GM21723 (cell line): Measurements from ENCODE around the gene OGDH.

Experiments used
- ATAC-seq: cut with Tn5 transposase; IDR thresholded peaks from one replicate; pipeline ENCODE4 v1.9.1; 2021; ENCODE audit warnings: mild to moderate bottlenecking, moderate library complexity; ENCODE audit not compliant: unreplicated experiment

OGDH gene

DNA sequence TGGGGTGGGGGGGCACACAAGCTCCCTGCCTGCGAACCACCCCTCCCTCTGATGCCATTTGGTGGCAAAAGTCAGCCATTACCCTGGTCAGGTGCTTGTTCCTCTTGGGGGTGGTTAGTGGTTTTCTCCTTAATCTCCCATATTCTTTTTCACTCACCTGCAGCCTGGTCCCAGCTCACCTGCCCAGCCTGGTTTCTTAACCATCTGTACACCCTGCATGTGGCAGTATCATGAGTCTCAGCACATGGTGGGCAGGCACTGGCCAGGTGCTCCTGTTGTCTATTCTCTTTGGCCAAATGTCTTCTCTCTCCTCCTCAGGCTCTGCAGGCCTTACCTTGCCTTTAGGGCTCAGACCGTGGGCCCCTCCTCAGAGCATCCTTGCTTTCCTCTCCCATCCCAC is 30.5 kb downstream of the OGDH start:
- ATAC-seq = no peak

DNA sequence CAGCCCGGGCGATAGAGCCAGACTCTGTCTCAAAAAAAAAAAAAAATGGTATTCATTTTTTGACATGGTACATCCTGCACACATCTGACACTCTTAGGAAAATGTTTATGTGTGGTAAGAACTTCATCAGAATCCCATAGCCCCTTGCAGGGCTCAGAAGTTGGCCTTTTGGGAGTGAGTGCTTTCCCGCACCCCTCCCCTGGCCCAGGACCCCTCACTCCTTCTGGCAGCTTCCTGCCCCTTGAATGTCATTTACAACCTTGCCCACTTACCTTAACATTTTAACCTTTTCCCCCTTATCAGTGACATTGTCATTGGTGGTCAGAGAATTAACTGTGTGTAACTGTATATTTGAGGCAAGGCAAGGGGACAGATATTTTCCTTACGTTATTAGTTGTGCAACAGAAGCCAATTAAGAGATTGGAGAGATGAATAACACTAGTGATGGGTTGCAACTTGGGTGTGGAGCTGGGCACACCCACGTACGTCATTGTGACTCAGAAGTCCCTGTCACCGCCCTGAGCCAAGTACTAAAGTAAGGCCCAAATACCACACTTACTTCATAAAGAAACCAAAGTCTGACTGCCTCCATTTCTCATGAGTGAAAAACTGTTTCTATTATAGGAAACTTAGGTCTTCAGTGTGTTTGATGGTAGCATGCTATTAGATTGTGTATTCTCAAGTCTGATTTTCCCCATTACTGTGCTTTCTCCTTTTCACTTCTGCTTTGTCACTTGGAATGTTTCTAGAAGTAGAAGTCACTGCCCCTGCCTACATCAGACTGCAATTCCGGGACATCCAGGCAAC is 31.6 kb downstream of the OGDH start:
- ATAC-seq = peak; percentile 59

DNA sequence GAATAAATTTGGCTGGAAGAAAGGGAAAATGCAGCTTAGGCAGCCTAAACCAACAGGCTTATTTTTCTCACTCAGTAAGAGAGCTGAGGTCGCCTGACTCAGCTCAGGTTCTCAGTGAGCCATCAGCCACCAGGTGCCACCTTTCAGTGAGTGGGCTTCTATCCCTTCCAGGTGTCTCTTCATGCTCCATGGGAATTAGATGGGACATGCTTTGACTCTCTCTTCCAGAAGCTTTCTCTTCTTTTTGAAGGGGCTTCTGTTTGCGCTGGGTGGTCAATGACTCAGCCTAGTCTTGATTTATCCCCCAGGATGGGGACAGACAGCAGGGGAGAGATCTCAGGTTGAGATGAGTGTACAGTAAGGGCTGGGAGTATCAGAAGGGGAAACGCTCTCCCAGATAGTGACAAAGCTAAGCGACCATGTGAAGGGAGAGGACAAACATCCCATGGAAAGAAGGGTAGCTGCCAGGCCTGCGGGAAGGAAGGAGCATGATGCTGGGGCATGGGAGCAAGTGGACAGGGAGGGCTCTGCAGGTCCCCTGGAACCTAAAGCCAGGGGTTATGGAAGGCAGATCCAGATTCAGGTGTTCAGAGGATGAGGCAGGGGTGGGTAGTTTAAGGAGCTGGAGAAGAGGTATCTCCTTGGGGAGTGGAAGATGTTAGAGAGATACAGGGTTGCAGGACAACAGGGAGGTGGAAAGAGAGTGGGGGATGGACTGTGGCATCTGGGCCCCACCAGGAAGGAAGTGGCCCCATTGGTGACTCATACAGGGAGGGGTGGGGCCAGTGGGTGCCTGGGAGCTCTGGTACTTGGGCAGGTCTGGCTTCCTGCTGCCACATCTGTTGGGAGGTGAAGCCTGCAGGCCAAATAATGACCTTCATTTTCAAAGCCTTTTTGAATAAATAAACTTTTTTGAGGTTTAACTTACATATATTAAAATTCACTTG is 32.5 kb downstream of the OGDH start:
- ATAC-seq = peak; percentile 70

DNA sequence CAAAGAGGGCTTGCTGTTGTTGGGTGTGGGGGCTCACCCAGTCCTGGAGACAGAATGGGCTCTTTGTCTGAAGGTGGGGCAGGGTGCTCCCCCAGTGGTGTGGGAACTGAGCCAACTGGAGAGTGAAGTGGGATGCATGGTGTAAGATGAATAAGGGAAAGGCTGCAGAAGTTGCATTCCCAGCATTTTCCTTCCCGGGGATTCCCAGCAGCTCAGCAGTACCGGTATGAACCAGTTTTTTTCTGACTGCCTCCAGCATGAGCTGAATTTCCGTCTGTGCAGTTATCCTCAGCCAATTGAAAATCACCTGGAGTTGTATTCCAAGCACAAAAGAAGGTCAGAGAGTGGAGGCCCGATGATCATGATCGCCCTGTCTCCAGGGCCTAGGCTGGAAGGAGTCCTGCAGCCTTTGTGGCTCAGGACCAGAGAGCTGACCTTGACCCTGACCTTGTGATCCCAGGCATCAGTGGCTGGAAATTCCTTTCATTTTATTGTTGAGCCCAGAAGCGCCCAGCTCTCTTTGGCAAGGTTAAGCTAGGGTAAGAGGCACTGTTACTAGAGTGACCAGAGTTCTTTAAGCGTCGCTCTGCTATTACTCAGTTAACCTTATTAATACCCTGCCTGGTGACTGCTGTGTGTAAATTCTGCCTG is 33.4 kb downstream of the OGDH start:
- ATAC-seq = no peak

DNA sequence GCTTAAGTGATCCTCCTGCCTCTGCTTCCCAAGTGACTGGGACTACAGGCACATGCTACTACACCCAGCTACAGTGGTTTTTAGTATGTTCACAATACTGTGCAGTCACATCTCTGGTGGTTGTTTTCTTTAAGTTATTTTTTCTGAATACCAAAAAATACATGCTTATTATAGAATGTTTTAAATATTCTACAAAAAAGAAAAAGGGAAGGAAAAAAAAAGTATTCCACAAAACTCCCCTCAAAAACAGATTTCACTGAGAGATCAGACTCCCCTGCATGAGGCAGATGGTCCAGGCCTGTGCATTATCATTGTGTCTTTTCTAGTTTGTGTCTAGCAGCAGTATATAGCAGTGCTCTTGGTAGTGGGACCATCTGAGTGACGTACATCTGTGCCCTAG is 36.8 kb downstream of the OGDH start:
- no peak for ATAC-seq

DNA sequence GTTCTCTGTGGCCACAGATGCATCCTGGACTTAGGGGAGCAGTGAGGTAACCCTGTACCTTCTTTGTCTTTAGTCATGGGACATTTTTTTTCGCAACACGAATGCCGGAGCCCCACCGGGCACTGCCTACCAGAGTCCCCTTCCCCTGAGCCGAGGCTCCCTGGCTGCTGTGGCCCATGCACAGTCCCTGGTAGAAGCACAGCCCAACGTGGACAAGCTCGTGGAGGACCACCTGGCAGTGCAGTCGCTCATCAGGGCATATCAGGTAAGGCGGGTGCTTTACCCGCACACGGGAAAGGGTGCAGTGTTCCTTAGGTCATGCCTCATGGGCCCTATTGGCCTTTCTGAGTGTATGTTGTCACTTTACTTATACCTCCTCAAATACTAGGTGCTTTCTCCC is 38.8 kb downstream of the OGDH start:
- ATAC-seq = no peak

DNA sequence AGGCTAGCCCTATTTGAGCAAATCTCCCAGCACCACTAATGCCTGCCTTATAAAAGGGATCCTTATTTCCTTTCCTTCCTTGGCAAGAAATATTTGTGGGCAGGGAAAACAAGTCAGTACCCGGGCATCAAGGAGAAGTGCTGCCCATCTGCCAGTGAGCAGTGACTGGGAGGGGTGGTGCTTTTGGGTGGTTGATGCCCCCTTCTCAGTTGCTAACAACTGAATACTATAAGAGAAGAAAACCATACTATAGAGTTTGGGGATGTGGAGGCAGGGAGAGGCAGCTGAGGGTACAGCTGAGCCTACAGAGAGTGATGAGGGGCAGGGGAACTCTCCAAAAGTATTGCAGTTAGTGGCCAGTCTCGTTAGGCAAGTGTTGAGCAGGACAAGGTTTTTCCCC is 39.3 kb downstream of the OGDH start:
- ATAC-seq = no peak

DNA sequence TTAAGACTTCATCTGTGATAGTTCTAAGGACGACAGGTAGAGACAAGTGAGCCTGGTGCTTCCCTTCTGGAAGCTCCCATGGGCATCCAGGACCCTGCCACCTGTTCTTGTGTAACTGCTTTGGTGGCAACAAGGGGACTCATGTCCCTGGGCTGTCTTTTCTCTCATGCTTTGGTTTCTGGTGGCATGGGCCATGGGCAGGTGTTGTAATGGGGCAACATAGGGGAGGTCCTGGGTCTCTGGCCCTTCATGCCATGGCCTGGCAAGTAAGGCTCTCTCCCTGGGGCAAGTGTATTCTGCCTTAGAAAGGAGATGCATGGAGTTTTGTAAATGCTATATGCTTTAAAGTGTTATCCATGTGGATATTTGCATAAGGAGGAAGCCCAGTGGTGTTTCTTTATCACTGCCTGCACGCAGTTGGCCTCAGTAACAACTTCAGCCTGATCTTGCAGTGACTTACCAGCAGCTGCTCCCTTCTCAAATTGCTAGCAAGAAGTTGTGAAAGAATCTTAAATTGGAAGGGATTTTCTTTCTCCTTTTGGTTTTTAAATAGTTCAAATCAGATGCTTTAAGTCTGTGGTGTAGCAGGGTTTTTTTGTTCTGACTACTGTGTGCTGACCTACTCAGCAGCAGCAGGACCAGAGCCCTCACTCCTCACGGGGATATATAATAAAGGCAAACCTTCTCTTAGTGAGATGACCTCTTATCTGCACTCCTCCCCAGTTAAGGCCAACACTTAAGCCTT is 39.9 kb downstream of the OGDH start:
- no peak for ATAC-seq

DNA sequence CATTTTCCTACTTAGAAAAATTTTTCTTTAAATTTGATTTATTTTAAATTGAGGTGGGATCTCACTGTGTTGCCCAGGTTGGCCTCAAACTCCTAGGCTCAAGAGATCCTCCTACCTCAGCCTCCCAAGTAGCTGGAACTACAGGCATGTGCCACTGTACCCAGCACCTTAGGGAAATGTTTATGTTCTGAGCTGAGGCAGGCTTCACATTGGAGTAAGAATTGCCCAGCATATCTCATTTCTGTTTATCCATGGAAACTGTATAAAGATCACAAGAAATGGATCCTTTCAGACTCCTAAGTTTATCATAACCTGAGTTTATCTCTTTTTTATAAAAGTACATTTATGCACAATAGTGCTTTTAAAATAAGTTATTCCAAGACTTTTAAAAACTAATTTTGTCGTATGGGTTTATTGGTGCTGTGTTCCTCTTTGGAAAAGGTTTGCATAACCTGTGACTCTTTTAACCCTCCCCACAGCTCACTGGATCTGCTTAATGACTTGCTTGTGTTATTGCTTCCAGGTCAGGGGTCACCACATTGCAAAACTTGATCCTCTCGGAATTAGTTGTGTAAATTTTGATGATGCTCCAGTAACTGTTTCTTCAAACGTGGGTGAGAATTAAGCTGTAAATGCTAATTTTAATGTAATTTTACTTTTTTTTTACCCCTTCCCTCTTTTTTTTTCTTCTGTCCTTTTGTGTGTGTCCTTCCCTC is 40.7 kb downstream of the OGDH start:
- no peak for ATAC-seq

DNA sequence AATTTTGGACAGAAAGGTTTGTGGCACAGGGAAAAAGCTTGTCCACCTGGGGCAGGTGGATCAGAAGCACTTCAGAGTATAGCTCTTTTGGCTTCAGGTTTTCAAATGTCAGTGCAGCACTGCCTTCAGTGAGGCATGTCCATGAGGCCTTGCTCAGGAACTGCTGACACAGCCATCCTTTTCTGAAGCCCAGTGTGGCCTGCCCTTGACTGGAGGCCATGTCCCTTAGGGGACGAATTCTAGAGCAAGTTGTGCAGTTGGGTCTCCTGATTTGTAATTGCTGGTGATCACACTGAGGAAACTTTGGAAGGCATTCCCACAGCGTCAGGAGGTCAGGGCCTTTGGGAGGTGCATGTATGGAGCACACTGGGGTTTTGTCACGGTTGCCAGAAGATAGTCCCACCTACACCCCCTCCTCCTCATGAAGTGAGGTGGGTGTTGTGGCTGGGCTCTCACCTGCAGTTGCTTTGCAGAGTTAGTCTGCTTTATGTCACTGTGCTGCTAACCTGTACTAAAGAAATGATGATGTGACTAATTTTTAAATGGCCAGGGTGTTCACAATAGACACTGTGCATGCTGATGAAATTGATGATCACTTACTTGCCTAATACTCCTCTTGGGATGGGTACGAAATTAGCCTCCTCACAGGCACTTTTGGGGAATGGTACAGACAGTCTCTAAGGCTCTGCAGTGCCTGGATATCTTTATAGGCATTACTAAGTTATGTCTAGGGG is 41.7 kb downstream of the OGDH start:
- no peak for ATAC-seq

DNA sequence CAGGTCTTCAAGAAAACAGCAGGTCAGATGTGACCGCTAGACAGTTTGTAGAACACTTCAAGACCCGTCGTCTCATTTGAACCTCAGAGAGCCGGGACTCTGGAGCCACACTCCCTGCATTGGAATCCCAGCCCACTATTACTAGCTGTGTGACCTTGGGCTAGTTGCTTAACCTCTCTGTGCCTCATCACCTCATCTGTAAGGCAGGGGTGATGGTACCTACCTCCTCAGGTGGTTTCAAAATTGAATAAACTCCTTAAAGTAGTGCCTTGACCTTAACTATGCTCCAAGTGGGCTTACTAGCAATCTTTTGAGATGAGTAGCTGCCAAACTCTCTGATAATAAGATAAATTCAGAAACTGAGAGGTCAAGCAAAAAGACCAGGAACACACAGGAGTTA is 43.8 kb downstream of the OGDH start:
- ATAC-seq = no peak

DNA sequence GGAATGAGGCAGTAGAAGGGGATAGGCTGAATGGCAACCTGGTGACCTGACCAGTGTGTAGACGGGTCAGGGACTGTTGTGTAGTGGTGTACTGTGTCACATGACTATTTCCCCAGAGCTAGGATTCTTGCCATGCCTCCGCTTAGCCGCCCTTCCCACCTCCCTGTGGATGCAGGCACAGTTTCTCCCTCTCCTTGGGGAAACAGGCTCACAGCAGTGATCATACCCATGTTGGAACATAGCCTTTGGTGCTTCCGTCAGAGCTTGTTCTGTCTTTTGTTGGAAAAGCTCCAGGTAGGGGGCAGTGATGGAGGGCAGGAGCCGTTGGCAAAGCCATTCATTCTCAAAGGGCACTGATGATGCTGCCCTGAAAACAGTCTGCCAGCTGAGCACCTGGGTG is 44.3 kb downstream of the OGDH start:
- no peak for ATAC-seq

DNA sequence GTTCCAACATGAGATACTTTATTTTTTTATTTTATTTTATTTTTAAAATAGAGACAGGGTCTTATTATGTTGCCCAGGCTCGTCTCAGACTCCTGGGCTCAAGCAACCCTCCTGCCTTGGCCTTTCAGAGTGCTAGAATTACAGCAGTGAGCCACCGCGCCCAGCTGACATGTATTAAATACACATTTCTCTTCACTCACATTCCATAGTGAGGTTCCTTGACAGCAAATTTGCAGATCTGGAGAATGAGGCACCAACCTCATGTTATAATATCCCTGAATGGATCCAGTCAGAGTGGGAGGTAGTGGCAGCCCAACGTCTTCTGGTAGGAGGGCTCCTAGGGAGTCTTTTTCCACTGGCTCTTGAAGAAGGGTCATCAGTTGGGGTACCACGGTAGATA is 46.1 kb downstream of the OGDH start:
- ATAC-seq = no peak

DNA sequence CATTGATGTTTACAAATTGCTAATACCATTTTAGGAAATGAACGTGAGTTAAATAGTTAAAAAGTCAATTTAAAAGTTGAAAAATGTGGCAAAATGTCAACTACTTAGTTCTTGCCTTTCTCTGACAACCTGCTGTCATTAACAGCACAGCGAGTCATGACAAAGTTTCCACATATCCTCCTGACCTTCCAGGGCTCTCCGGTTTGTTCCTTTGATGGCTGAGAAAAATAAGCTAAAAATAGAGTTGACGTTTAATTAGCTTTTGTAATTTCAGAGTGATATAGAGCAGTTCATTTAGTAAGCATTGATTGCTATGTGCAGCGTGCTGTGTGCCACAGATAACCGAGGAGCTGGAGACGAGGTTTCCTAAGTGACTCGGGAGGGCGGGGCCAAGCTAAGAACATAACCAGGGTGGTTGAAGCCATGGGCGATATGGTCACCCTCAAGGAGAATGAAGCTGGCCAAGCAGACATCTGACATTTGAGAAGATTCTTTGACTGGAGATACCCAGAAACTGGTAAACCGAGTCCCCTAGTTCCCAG is 47.9 kb downstream of the OGDH start:
- no peak for ATAC-seq

DNA sequence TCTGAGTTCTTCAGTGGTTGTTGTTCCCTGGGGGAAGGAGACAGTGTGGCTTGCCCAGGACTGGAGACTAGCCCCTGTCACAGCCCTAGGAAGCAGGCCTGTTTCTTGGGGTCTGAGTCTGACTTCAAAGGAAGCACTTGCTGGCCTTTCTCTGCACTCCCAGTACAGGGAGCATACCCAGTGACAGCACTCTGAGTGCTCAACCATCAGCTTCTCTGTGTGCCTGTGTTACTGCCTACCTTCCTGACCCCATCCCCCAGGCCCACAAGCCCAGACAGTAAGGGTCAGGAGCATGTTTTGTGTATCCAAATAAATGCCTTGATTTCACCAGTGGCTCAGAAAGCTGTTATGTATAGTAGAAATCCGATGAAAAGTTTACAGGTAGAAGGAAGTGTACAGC is 48.9 kb downstream of the OGDH start:
- no peak for ATAC-seq

DNA sequence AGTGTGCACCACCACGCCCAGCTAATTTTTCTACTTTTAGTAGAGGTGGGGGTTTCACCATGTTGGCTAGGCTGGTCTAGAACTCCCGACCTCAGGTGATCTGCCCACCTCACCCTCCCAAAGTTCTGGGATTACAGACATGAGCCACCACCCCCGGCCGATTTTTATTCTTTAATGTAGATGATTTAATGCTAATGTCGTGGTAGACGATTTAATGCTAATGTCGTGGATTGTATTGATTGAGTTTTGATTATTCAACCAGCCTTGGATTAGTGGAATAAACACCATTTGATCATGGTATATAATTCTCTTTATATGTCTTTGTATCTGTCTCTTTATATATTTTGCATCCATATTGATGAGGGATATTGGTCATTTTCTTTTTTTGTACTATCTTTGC is 52.6 kb downstream of the OGDH start:
- ATAC-seq = no peak

DNA sequence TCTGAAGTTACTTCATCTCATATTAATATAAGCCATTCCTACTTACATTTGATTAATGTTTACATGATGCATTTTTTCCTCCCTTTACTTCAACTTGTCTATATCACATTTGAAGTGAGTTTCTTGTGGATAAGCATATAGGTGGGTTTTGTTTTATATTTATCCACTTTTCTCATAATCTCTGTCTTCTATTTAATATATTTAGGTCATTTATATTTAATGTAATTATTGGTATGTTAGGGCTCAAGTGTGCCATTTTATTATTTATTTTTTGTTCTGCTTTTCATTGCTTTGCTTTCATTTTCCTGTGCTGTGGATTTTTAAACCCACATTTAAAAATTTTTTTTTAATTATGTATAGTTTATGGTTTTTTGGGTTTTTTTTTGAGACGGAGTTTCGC is 54.8 kb downstream of the OGDH start:
- ATAC-seq = no peak

DNA sequence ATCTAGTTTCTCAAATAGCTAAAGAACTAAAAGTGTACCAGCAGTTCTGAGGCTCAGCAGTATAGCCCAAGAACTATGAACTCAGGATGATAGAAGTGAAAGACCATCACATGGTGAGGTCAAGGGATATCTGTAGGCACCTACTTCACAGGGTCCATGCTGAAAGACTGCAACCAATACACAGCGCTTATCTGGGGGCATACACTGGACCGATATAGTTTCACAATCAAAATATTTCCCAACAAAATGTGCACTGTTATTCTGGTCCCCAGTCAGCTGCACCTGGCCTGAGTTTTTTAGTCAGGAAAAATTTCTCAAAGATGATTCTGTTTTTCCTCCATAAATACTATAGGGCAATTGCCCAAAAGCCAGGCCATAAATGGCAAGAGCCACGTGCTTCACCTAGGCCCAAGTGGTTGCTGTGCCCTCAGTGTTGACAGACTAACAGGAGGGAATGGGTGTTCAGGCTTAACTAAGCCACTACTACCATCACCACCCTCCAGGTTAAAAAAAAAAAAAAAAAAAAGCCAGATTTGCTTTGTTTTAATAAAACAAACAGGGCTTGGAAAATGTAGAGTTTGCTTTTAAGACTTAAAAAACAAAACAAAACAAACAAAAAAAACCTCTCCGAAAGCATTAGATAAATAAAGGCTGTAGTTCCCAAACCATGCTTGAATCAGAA is 58.5 kb downstream of the OGDH start:
- no peak for ATAC-seq
